ENCODE results near the gene RAP1GAP2.

Gene RAP1GAP2

DNA sequence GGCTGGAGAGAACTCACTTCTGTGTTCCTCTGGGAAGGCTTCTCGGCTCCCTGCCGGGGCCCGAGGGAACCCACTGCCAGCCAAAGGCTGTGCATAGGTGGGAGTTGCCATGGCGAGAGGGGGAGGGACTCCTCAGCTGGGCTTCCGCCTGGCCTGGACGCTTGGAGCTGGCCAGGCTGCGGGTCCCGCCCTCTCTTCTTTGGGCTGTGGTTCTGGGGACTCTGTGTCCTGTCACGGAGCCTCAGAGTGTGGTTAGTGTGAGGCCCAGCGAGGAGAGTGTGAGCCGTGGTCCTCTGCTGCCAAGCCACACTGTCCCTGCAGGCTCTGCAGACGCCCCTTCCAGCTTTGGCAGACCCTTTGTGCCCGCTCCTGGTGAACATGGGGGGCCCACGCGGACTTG, 144.1 kb downstream of the RAP1GAP2 start:
- no peak for DNase-seq (ENCODE audit: extremely low read depth in 1 of 2, low read depth in 1 of 2)

DNA sequence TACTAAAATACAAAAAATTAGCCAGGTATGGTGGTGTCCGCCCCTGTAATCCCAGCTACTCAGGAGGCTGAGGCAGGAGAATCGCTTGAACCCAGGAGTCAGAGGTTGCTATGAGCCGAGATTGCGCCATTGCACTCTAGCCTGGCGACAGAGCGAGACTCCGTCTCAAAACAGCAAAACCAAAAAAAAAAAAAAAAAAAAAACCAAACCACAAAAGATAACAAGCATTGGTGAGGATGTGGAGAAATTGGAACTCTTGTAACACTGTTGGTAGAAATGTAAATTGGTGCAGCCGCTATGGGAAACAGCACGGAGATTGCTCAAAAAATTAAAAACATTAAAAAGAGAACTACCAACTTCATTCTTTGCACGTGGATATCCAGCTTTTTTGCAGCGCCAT, 147.7 kb downstream of the RAP1GAP2 start:
- DNase-seq (ENCODE audit: extremely low read depth in 1 of 2, low read depth in 1 of 2): no peak

DNA sequence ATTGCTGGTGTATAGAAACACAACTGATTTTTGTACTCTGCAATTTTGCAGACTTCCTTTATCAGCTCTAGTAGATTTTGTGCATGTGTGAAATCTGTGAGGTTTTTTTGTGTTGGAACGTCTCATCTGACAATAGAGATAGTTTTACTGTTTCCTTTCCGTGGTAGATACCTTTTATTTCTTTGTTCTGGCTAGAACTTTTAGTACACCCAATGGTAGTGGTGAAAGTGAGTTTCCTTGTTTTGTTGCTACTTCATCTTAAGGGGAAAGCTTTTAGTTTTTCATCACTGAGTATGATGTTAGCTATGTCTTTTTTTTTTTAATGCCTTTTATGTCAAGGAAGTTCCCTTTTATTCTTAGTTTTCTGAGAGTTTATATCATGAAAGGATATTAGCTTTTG, 149.1 kb downstream of the RAP1GAP2 start:
- no peak for DNase-seq (ENCODE audit: extremely low read depth in 1 of 2, low read depth in 1 of 2)

DNA sequence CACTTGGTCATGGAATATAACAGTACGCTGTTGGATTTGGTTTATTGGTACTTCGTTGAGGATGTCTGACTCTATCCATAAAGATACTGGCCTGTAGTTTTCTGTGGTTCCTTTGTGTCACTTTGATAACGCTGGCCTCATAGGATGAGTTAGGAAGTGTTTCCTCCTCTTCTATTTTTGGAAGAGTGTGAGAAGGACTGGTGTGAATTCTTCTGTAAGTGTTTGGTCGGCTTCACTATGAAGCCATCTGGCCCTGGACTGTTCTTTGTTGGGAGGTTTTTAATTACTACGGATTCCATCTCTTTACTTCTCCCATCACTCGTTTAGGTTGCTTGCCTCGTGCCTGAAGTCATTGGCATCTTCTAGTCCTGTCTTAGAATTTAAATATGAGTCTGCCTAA, 149.9 kb downstream of the RAP1GAP2 start:
- DNase-seq (ENCODE audit: extremely low read depth in 1 of 2, low read depth in 1 of 2): no peak

GRCh38 chr17:2947588-2947950, 151.3 kb downstream of the RAP1GAP2 start:
- no peak for DNase-seq (ENCODE audit: extremely low read depth in 1 of 2, low read depth in 1 of 2)

DNA sequence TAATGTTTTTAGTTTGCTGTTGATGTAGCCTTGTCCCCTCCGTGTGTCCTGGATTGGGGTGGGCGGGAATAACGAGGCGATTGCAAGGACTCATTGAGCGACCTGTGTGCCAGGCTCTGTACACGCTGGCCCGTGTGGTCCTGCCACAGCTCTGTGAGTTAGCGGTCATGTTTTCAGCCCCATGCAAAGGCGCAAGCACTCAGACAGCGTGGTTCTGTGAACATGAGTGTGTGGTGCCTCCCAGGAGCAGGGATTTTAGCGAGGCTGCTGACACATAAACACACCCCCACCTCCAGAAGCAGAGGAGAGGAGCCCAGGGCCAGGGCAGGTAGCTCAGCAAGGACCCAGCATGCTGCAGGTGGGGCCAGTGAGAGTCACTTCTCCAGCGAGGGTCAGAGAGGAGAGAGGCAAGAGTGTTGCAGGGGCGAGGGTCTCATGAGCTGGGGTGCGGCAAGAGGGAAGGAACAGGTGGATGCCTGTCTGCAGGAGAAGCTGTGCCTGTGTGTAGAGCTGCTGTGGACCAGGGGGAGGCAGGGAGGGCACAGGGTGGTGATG, 151.8 kb downstream of the RAP1GAP2 start:
- DNase-seq (ENCODE audit: extremely low read depth in 1 of 2, low read depth in 1 of 2): no peak

DNA sequence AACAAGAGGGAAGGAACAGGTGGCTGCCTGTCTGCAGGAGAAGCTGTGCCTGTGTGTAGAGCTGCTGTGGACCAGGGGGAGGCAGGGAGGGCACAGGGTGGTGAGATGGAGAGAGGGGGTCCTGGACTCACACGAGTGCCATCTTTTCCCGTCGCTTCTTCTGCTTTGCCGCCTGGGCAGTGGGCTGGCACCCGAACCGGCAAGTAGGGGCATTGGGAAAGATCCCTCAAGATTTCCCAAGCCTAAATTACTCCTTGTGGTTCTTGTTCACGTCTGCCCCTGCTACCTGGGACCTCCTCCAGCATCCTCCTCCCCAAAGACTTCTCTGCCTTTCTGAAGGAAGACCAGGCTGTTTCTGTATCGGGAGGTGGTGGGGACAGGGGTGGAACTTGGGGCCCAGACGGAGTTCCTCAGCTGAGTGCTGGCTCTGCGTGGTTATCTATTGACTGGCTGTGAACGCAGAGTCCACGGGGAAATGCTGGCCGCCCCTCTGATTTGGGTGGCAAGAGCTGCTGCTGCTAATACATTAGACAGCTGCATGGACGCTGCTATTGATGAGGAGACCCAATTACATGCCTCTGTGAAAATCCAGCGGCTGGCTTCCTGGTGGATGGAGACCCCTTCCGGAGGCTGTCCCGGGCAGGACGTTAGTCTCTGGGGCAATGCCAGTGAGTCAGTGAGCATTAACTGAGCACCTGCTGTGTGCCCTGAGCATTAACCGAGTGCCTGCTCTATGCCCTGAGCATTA, 152.7 kb downstream of the RAP1GAP2 start:
- DNase-seq (ENCODE audit: extremely low read depth in 1 of 2, low read depth in 1 of 2): no peak

GRCh38 chr17:2949469-2950044, 153.3 kb downstream of the RAP1GAP2 start:
- no peak for DNase-seq (ENCODE audit: extremely low read depth in 1 of 2, low read depth in 1 of 2)

GRCh38 chr17:2950846-2951245, 154.6 kb downstream of the RAP1GAP2 start:
- DNase-seq (ENCODE audit: extremely low read depth in 1 of 2, low read depth in 1 of 2): no peak

DNA sequence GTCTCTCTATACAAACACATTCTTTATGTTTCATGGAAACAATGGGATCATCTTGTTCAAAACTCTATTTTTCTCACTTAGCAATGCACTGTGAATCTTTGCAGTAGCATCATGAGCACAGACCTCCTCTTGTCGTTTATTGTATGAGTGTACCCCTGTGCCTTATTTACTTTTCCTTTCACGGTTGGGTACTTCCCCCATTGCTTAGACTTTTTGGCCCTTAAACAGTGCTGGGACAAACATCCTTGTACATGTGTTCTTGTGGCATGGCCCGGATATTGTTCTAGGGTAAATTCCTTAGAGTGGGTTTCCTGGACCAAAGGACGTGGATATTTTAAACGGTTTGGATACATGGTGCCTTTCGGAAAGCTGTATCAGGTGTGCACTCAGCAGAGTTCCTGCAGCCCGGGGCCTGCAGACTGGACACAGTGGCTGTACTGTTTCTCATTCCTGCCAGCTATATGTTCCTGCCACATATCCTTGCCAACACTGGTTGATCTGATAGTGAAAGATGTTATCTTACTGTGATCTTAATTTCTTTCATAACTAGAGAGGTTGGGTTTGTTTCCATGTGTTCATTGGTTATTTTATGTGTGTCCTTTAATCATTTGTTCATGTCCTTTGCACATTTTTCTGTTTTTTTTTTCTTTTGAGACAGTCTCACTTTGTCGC, 156.1 kb downstream of the RAP1GAP2 start:
- DNase-seq (ENCODE audit: extremely low read depth in 1 of 2, low read depth in 1 of 2): no peak

GRCh38 chr17:2954898-2955445, 158.7 kb downstream of the RAP1GAP2 start:
- DNase-seq (ENCODE audit: extremely low read depth in 1 of 2, low read depth in 1 of 2): no peak

GRCh38 chr17:2955931-2956582, 159.8 kb downstream of the RAP1GAP2 start:
- DNase-seq (ENCODE audit: extremely low read depth in 1 of 2, low read depth in 1 of 2): no peak

DNA sequence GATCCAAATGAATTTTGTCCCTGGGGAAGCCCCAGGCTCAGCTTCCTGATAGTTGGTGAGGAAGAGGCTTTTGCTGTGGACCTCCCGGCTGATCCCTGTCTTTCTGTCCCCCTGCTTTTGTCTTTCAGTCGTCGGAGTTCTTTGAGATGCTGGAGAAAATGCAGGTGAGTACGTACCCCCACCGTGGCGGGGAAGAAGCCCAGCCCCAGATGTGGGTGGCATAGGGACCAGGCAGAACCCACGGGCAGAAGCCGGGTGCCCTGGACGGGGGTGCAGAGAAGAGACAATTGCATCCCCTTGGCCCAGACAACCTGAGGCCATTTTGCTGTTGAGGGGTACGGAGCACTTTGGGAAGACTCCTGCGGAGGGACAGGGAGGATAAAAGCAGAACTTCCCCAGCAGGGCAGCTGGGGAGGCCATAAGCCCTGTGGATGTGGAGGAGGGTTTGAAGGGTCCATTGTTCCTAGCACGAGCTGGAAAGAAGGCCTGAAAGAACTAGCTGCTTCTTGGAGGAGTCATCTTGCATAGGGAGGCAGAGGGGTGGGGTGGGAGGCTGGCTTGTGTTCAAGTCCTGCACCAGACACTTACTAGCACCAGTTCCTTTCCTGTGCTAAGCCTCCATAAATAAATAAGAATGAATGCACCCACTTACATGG, 161.5 kb downstream of the RAP1GAP2 start:
- DNase-seq (ENCODE audit: extremely low read depth in 1 of 2, low read depth in 1 of 2): no peak

DNA sequence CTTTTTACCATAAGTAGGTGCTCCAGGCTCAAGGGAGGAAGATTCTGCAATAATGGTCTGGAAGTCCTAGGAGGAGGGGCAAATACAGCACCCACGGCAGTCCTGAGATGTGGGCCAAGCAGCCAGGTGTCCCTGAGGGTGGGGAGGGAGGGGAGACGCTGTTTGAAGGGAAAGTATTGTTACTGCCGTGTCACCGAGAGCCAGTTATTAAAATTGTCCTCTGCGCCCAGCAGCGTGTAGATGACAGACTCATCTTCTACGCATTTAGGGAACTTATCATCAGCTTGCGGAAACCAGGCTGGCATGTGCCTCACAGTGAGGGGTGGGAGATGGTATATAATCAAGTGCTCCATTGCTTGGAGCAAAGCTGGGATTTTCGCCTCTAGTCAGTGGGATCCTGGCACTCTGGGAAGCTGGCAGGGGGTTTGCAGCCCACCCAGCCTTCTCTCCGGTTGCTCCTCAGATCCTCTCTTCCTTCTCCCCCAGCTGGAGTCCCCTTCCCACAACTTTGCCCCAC, 162.5 kb downstream of the RAP1GAP2 start:
- DNase-seq (ENCODE audit: extremely low read depth in 1 of 2, low read depth in 1 of 2): no peak

DNA sequence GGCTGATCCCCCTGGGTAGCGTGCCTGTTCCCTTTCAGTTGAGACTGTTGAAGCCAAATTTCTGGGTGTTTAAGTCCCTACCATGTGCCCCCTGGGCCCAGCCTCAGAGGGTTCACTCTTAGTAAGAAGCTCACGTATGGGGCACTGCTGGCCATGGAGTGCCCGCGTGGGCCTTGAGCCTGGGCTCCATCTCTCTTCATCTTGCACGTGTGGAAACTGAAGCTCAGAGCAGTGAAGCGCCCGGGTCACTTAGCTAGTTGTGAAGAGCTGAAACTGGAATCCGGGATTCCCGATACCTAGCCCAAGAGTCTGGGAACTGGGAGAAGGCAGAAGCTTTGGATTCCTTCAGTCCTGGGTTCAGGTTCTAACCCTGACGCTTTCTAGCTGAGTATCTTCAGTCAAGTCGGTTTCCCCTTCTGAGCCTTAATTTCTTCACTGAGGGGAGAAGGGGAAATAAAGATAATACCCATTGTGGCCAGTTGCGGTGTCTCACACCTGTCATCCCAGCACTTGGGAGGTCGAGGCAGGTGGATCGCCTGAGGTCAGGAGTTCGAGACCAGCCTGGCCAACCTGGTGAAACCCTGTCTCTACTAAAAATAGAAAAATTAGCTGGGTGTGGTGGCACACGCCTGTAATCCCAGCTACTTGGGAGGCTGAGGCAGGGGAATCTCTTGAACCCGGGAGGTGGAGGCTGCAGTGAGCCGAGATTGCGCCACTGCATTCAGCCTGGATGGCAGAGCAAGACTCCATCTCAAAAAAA, 163.3 kb downstream of the RAP1GAP2 start:
- no peak for DNase-seq (ENCODE audit: extremely low read depth in 1 of 2, low read depth in 1 of 2)

- no peak for DNase-seq (ENCODE audit: extremely low read depth in 1 of 2, low read depth in 1 of 2)
Measured at GRCh38 chr17:2961446-2961845, 165.2 kb downstream of the RAP1GAP2 start.

GRCh38 chr17:2962236-2962635, 166.0 kb downstream of the RAP1GAP2 start:
- DNase-seq (ENCODE audit: extremely low read depth in 1 of 2, low read depth in 1 of 2): no peak

DNA sequence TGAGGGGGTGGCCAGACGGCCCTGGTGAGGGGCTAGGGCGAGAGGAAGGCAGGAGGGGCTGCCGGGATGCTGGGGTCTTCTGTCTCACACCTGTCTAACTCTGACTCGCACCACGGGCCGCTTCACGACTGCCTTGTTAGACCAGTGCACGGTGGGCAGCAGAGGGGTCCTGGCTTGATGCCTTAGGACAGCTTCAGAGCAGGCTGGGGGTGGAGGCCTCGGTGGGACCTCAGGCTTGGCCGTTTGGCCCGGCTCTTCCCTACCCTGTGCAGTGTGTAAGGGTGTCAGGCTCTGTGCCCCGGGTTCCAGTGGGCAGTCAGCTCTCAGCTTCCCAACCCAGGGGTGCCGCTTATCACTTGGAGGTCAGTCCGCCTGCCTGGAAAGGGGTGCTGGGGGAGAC, 166.5 kb downstream of the RAP1GAP2 start:
- DNase-seq (ENCODE audit: extremely low read depth in 1 of 2, low read depth in 1 of 2): no peak

GRCh38 chr17:2963332-2964027, 167.2 kb downstream of the RAP1GAP2 start:
- DNase-seq (ENCODE audit: extremely low read depth in 1 of 2, low read depth in 1 of 2): no peak

All from activated CD8-positive, alpha-beta memory T cell treated with anti-CD3 and anti-CD28 coated beads for 1 hour (primary cell).